ENCODE measurements around the gene LAMA3. TPM values are rescaled to one million over a fixed set of nuclear protein-coding genes. Genes with fewer than 3 reads are reported as not detected.

LAMA3 gene
- total and polyA plus RNA-seq, 2 donors (not counting 3 experiments of a cell fraction or from before 2014, with no cell fraction given), result 2.6 to 12.3 TPM

- H3K79me2 ChIP-seq (ENCODE audit: control insufficient read depth, insufficient read depth, low read length), result no peaks in the 10 kb centered on the region
- CTCF ChIA-PET, result interaction anchor here (1.6 kb wide), 1 partner anchor 102 kb away, joined by 3 read pairs; no protein-coding TSS in a partner anchor
- POLR2A ChIA-PET, result no interaction called here
Measured at GRCh38 chr18:23816740-23817139, 127.5 kb downstream of the LAMA3 start.

More at GRCh38 chr18:23816740-23817139, 127.5 kb downstream of the LAMA3 start:
- Histone ChIP-seq H4K20me1 (replicated peaks; ENCODE audit: control insufficient read depth, extremely low read depth, insufficient read depth, low read length) (no peaks in the 10 kb centered on the region), H3K4me1 (ENCODE audit: control insufficient read depth, extremely low read depth, insufficient read depth, low read length) (no peaks in the 10 kb centered on the region), H3K9ac (replicated peaks; ENCODE audit: extremely low read depth, insufficient read depth, low read length) (no peak overlapping the region), H3K36me3 (ENCODE audit: control insufficient read depth in 2 of 2, extremely low read depth in 1 of 2, insufficient read depth in 2 of 2, low read length in 2 of 2) (no peaks in the 10 kb centered on the region), H3K4me3 (replicated peaks in 1 of 3; ENCODE audit: insufficient read depth in 1 of 3, low read depth in 1 of 3, low read length in 3 of 3) (no peak overlapping the region), H2AFZ (ENCODE audit: low read depth, low read length) (no peak overlapping the region), H3K27me3 (ENCODE audit: control insufficient read depth in 2 of 2, insufficient read depth in 2 of 2, low read length in 2 of 2) (no peaks in the 10 kb centered on the region), H3K4me2 (ENCODE audit: insufficient read depth, low read length) (no peak overlapping the region), H3K27ac (ENCODE audit: insufficient read depth, low read depth, low read length) (no peak overlapping the region), H3K9me3 (replicated peaks; ENCODE audit: control insufficient read depth, insufficient read depth, low read length) (no peaks in the 10 kb centered on the region), H3K9me1 (replicated peaks; ENCODE audit: control insufficient read depth, extremely low read depth, insufficient read depth, low read length) (no peaks in the 10 kb centered on the region)
- no peak for DNase-seq (ENCODE audit: low read depth, low spot score)
- no peak for TF ChIP-seq POLR2AphosphoS5 (IDR thresholded peaks at IDR 0.05; ENCODE audit: insufficient read depth, low read depth, low read length)
- no peak for TF ChIP-seq MYC (IDR thresholded peaks at IDR 0.05; ENCODE audit: low read depth, low read length)
- TF ChIP-seq GATA2 (IDR thresholded peaks at IDR 0.05; ENCODE audit: insufficient read depth, insufficient read length, low read depth, low read length), result no peak
- TF ChIP-seq FOS (IDR thresholded peaks at IDR 0.05; ENCODE audit: borderline replicate concordance, insufficient read depth, low read length), result no peak
- TF ChIP-seq JUN (IDR thresholded peaks at IDR 0.05; ENCODE audit: borderline replicate concordance, insufficient read depth, insufficient read length, low read depth), result no peak
- TF ChIP-seq, protein P1, sequence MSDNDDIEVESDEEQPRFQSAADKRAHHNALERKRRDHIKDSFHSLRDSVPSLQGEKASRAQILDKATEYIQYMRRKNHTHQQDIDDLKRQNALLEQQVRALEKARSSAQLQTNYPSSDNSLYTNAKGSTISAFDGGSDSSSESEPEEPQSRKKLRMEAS (IDR thresholded peaks at IDR 0.05; ENCODE audit: insufficient read depth, insufficient read length), result no peak
- TF ChIP-seq, protein P2, sequence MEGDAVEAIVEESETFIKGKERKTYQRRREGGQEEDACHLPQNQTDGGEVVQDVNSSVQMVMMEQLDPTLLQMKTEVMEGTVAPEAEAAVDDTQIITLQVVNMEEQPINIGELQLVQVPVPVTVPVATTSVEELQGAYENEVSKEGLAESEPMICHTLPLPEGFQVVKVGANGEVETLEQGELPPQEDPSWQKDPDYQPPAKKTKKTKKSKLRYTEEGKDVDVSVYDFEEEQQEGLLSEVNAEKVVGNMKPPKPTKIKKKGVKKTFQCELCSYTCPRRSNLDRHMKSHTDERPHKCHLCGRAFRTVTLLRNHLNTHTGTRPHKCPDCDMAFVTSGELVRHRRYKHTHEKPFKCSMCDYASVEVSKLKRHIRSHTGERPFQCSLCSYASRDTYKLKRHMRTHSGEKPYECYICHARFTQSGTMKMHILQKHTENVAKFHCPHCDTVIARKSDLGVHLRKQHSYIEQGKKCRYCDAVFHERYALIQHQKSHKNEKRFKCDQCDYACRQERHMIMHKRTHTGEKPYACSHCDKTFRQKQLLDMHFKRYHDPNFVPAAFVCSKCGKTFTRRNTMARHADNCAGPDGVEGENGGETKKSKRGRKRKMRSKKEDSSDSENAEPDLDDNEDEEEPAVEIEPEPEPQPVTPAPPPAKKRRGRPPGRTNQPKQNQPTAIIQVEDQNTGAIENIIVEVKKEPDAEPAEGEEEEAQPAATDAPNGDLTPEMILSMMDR (IDR thresholded peaks at IDR 0.05; ENCODE audit: extremely low read depth in 1 of 2, insufficient read depth in 1 of 2, low read depth in 1 of 2, low read length in 2 of 2), result no peak
- no peak for TF ChIP-seq POLR2A (IDR thresholded peaks at IDR 0.05; ENCODE audit: low read depth, low read length)
- no peak for TF ChIP-seq EZH2 (IDR thresholded peaks at IDR 0.05; ENCODE audit: borderline replicate concordance, low read depth, low read length, severe bottlenecking)
- intact Hi-C loops (cut with micrococcal nuclease) (no loop called here), dilution Hi-C loops (cut with MboI; ENCODE audit: extremely low pct_ligation_motif_present, low sequenced_read_pairs) (no loop called here)
- no peak for FAIRE-seq
- no TSS peak for BruUV-seq (replicated peaks)

Data from endothelial cell of umbilical vein (primary cell).